ENCODE measurements around the gene PUS1.

- TF ChIP-seq GATA2 (IDR thresholded peaks at IDR 0.05; ENCODE audit: low read depth, low read length) (no peak), GATA3 (IDR thresholded peaks at IDR 0.05; ENCODE audit: low read depth, low read length) (no peak)
Observed at GRCh38 chr12:131940141-131940547, 11.1 kb downstream of the PUS1 start.

All from SH-SY5Y (cell line).